Measurements from ENCODE around the gene MEGF6.

Gene MEGF6

GRCh38 chr1:3522564-3523265 is 88.6 kb downstream of the MEGF6 start:
- Histone ChIP-seq H3K9me3 (ENCODE audit: control insufficient read depth in 5 of 5, low read length in 5 of 5) (no peaks in the 10 kb centered on the region), H3K9ac (ENCODE audit: low read length in 5 of 5) (no peak overlapping the region), H3K4me1 (ENCODE audit: control insufficient read depth in 5 of 5, insufficient read depth in 5 of 5, low read length in 5 of 5) (peaks cover 0 to 3% (median 0%) of the 10 kb centered on the region in 5 donors), H3K27ac (ENCODE audit: low read depth, low read length) (no peak overlapping the region), H3K4me3 (ENCODE audit: low read depth in 1 of 5, low read length in 5 of 5) (no peak overlapping the region), H3K27me3 (ENCODE audit: control insufficient read depth in 5 of 5, insufficient read depth in 4 of 5, low read length in 5 of 5) (peaks cover 3 to 11% (median 5%) of the 10 kb centered on the region in 5 donors), H3K36me3 (ENCODE audit: control insufficient read depth in 5 of 5, insufficient read depth in 5 of 5, low read length in 5 of 5) (peaks cover 0 to 16% (median 0%) of the 10 kb centered on the region in 5 donors)

DNA sequence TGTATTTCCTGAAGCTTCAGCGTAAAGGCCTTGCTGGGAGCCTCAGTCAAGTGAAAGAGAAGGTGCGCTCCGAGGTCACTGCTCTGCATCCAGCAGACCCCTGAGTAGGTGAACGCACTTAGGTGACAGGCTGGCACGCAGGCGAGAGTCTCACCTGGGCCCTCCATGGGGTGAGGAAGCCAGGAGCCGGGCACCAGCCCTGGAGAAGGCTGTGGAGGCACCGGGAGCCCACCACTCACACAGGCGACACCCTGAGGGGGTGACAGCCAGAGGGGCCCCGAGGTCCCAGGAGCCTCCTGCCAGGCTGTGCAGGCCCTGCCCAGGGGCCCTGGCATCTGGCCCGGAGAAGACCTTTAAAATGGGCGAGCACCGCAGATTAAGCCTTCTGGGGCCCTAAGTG is 89.2 kb downstream of the MEGF6 start:
- H3K27me3 ChIP-seq (ENCODE audit: control insufficient read depth in 5 of 5, insufficient read depth in 4 of 5, low read length in 5 of 5) = peaks cover 3 to 13% (median 5%) of the 10 kb centered on the region in 5 donors
- H3K4me1 ChIP-seq (ENCODE audit: control insufficient read depth in 5 of 5, insufficient read depth in 5 of 5, low read length in 5 of 5) = peaks cover 0 to 3% (median 0%) of the 10 kb centered on the region in 5 donors
- H3K4me3 ChIP-seq (ENCODE audit: low read depth in 1 of 5, low read length in 5 of 5) = no peak overlapping the region
- no peak overlapping the region for H3K27ac ChIP-seq (ENCODE audit: low read depth, low read length)
- H3K9me3 ChIP-seq (ENCODE audit: control insufficient read depth in 5 of 5, low read length in 5 of 5) = no peaks in the 10 kb centered on the region
- H3K36me3 ChIP-seq (ENCODE audit: control insufficient read depth in 5 of 5, insufficient read depth in 5 of 5, low read length in 5 of 5) = peaks cover 0 to 16% (median 0%) of the 10 kb centered on the region in 5 donors
- no peak overlapping the region for H3K9ac ChIP-seq (ENCODE audit: low read length in 5 of 5)

GRCh38 chr1:3521426-3521825 is 89.9 kb downstream of the MEGF6 start:
- no peak overlapping the region for H3K4me3 ChIP-seq (ENCODE audit: low read depth in 1 of 5, low read length in 5 of 5)
- no peak overlapping the region for H3K27ac ChIP-seq (ENCODE audit: low read depth, low read length)
- no peaks in the 10 kb centered on the region for H3K9me3 ChIP-seq (ENCODE audit: control insufficient read depth in 5 of 5, low read length in 5 of 5)
- peaks cover 0 to 16% (median 0%) of the 10 kb centered on the region in 5 donors for H3K36me3 ChIP-seq (ENCODE audit: control insufficient read depth in 5 of 5, insufficient read depth in 5 of 5, low read length in 5 of 5)
- peaks cover 3 to 13% (median 5%) of the 10 kb centered on the region in 5 donors for H3K27me3 ChIP-seq (ENCODE audit: control insufficient read depth in 5 of 5, insufficient read depth in 4 of 5, low read length in 5 of 5)
- H3K4me1 ChIP-seq (ENCODE audit: control insufficient read depth in 5 of 5, insufficient read depth in 5 of 5, low read length in 5 of 5) = peaks cover 0 to 3% (median 0%) of the 10 kb centered on the region in 5 donors
- H3K9ac ChIP-seq (ENCODE audit: low read length in 5 of 5) = no peak overlapping the region

DNA sequence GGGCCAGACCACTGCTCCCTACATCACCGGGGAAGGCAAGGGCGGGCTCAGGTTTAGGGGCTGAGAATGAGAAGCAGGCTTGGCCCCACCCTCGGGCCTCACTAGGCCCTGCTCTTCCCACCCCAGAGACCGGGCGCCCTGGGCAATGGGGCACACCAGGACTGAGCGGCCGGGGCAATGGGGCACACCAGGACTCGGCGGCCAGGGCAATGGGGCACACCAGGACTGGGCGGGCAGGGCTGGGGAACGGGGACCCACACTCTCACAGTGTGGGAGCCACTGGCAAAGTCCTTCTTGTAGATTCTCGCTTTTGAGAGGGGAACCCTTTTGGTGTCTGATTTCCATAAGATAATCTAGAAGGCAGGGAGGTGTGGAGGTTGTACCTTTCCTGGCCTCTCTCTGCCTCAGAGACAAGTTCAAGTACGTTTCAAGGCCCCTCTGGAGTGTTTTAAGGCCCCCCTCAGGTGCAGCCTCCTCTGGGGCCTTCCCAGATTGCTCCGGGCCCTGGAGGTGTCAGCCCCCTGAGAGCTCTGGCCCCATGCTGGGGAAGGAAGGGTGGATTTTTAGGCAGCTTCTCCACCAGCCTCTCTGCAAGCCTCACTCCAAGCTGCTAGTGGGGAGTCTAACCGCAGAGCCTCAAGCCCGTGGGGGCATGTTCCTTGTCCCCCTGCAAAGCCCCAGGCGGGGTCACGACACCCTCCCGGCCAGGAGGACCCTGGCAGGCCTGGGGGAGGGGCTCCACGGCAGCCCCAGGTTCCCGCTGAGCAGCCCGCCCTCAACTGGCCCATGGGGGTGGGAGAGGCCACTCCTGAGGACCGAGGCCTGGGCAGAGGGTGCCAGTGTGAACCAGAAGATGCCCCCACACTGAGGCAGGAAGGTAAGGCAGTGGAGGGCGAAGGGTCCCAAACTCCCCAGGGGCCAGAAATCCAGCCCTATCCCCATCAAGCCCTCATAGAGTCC is 90.6 kb downstream of the MEGF6 start:
- H3K36me3 ChIP-seq (ENCODE audit: control insufficient read depth in 5 of 5, insufficient read depth in 5 of 5, low read length in 5 of 5) = peaks cover 0 to 16% (median 0%) of the 10 kb centered on the region in 5 donors
- no peak overlapping the region for H3K4me3 ChIP-seq (ENCODE audit: low read depth in 1 of 5, low read length in 5 of 5)
- H3K27ac ChIP-seq (ENCODE audit: low read depth, low read length) = no peak overlapping the region
- peaks cover 0 to 3% (median 0%) of the 10 kb centered on the region in 5 donors for H3K4me1 ChIP-seq (ENCODE audit: control insufficient read depth in 5 of 5, insufficient read depth in 5 of 5, low read length in 5 of 5)
- no peak overlapping the region for H3K9ac ChIP-seq (ENCODE audit: low read length in 5 of 5)
- peaks cover 2 to 13% (median 4%) of the 10 kb centered on the region in 5 donors for H3K27me3 ChIP-seq (ENCODE audit: control insufficient read depth in 5 of 5, insufficient read depth in 4 of 5, low read length in 5 of 5)
- H3K9me3 ChIP-seq (ENCODE audit: control insufficient read depth in 5 of 5, low read length in 5 of 5) = no peaks in the 10 kb centered on the region

GRCh38 chr1:3519301-3519885 is 91.9 kb downstream of the MEGF6 start:
- Histone ChIP-seq H3K27ac (ENCODE audit: low read depth, low read length) (no peak overlapping the region), H3K4me3 (ENCODE audit: low read depth in 1 of 5, low read length in 5 of 5) (no peak overlapping the region), H3K9ac (ENCODE audit: low read length in 5 of 5) (no peak overlapping the region), H3K27me3 (ENCODE audit: control insufficient read depth in 5 of 5, insufficient read depth in 4 of 5, low read length in 5 of 5) (peaks cover 0 to 16% (median 3%) of the 10 kb centered on the region in 5 donors), H3K9me3 (ENCODE audit: control insufficient read depth in 5 of 5, low read length in 5 of 5) (no peaks in the 10 kb centered on the region), H3K36me3 (ENCODE audit: control insufficient read depth in 5 of 5, insufficient read depth in 5 of 5, low read length in 5 of 5) (peaks cover 0 to 16% (median 0%) of the 10 kb centered on the region in 5 donors), H3K4me1 (ENCODE audit: control insufficient read depth in 5 of 5, insufficient read depth in 5 of 5, low read length in 5 of 5) (peaks cover 0 to 3% (median 0%) of the 10 kb centered on the region in 5 donors)

DNA sequence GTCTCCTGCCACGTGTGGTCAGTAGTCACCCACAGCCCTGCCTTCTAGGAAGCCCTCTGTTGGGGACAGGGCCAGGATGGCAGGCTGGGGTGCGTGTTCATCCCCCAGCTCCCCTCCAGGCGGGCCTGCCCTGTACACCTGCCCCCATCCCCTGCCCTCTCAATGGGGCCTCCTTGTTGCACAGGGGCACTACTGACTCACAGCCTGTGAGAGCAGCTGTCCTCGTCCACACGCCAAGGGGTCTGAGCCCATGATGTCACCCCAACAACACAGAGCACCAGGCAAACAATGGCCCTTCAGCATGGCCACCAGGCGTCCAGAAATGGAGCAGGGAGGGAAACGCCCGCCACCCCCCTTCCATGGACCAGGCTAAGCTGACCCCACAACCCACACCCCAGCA is 92.6 kb downstream of the MEGF6 start:
- H3K9ac ChIP-seq (ENCODE audit: low read length in 5 of 5) = no peak overlapping the region
- peaks cover 0 to 16% (median 0%) of the 10 kb centered on the region in 5 donors for H3K36me3 ChIP-seq (ENCODE audit: control insufficient read depth in 5 of 5, insufficient read depth in 5 of 5, low read length in 5 of 5)
- H3K4me3 ChIP-seq (ENCODE audit: low read depth in 1 of 5, low read length in 5 of 5) = no peak overlapping the region
- no peaks in the 10 kb centered on the region for H3K9me3 ChIP-seq (ENCODE audit: control insufficient read depth in 5 of 5, low read length in 5 of 5)
- H3K4me1 ChIP-seq (ENCODE audit: control insufficient read depth in 5 of 5, insufficient read depth in 5 of 5, low read length in 5 of 5) = peaks cover 0 to 3% (median 0%) of the 10 kb centered on the region in 5 donors
- peaks cover 0 to 13% (median 3%) of the 10 kb centered on the region in 5 donors for H3K27me3 ChIP-seq (ENCODE audit: control insufficient read depth in 5 of 5, insufficient read depth in 4 of 5, low read length in 5 of 5)
- no peak overlapping the region for H3K27ac ChIP-seq (ENCODE audit: low read depth, low read length)

DNA sequence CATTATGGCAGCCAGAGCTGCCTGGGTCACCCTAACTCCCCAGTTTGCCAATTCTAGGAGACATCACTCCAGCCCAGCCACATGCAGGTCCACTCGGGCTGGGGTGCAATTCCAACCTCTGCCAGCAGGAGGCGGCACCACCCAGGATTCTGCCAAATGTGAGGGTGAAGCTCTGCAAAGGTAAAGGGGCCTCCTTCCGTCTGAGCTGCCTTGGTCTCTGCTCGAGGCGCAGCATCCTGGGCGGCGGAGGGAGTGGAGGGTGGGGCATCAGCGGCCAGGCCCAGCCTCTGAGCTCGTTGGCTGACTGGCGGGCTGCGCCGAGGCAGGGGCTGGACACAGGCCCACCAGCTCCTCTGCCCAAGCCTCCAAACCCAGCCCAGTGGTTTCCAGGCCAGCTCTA is 93.1 kb downstream of the MEGF6 start:
- Histone ChIP-seq H3K4me1 (ENCODE audit: control insufficient read depth in 5 of 5, insufficient read depth in 5 of 5, low read length in 5 of 5) (peaks cover 0 to 3% (median 0%) of the 10 kb centered on the region in 5 donors), H3K9ac (ENCODE audit: low read length in 5 of 5) (no peak overlapping the region), H3K4me3 (ENCODE audit: low read depth in 1 of 5, low read length in 5 of 5) (no peak overlapping the region), H3K36me3 (ENCODE audit: control insufficient read depth in 5 of 5, insufficient read depth in 5 of 5, low read length in 5 of 5) (peaks cover 0 to 12% (median 0%) of the 10 kb centered on the region in 5 donors), H3K9me3 (ENCODE audit: control insufficient read depth in 5 of 5, low read length in 5 of 5) (no peaks in the 10 kb centered on the region), H3K27ac (ENCODE audit: low read depth, low read length) (no peak overlapping the region), H3K27me3 (ENCODE audit: control insufficient read depth in 5 of 5, insufficient read depth in 4 of 5, low read length in 5 of 5) (peaks cover 0 to 11% (median 3%) of the 10 kb centered on the region in 5 donors)

- H3K9ac ChIP-seq (ENCODE audit: low read length in 5 of 5) = no peak overlapping the region
- H3K27ac ChIP-seq (ENCODE audit: low read depth, low read length) = no peak overlapping the region
- H3K36me3 ChIP-seq (ENCODE audit: control insufficient read depth in 5 of 5, insufficient read depth in 5 of 5, low read length in 5 of 5) = peaks cover 0 to 13% (median 0%) of the 10 kb centered on the region in 5 donors
Measured at GRCh38 chr1:3516911-3517675, 94.2 kb downstream of the MEGF6 start.

DNA sequence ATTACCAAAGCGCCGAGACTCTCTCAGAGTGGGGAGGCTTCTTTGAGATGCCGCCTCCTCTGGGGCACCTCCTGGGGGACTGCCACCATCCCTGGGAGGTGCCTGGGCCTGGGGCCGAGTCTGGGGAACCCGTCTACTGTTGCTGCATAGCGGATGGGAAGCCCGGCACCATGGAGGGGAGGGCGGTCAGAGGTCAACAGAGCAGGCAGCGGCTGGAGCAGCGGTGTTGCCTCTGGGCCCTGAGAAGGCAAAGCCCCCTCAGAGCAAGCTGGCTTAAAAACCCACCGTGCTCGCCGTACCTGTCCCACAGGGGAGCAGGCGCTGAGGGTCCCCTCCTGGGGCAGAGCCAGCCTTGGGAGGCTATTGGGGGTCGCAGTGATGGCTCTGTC is 94.8 kb downstream of the MEGF6 start:
- Histone ChIP-seq H3K36me3 (ENCODE audit: control insufficient read depth in 5 of 5, insufficient read depth in 5 of 5, low read length in 5 of 5) (peaks cover 0 to 17% (median 0%) of the 10 kb centered on the region in 5 donors), H3K4me3 (ENCODE audit: low read depth in 1 of 5, low read length in 5 of 5) (no peak overlapping the region), H3K9ac (ENCODE audit: low read length in 5 of 5) (no peak overlapping the region), H3K9me3 (ENCODE audit: control insufficient read depth in 5 of 5, low read length in 5 of 5) (no peaks in the 10 kb centered on the region), H3K4me1 (ENCODE audit: control insufficient read depth in 5 of 5, insufficient read depth in 5 of 5, low read length in 5 of 5) (no peaks in the 10 kb centered on the region), H3K27me3 (ENCODE audit: control insufficient read depth in 5 of 5, insufficient read depth in 4 of 5, low read length in 5 of 5) (peaks cover 0 to 8% (median 0%) of the 10 kb centered on the region in 5 donors), H3K27ac (ENCODE audit: low read depth, low read length) (no peak overlapping the region)

More at GRCh38 chr1:3516911-3517675, 94.2 kb downstream of the MEGF6 start:
- Histone ChIP-seq H3K4me3 (ENCODE audit: low read depth in 1 of 5, low read length in 5 of 5) (no peak overlapping the region), H3K27me3 (ENCODE audit: control insufficient read depth in 5 of 5, insufficient read depth in 4 of 5, low read length in 5 of 5) (peaks cover 0 to 8% (median 0%) of the 10 kb centered on the region in 5 donors), H3K4me1 (ENCODE audit: control insufficient read depth in 5 of 5, insufficient read depth in 5 of 5, low read length in 5 of 5) (no peaks in the 10 kb centered on the region), H3K9me3 (ENCODE audit: control insufficient read depth in 5 of 5, low read length in 5 of 5) (no peaks in the 10 kb centered on the region)
